ENCODE measurements around the gene CSNK2A2. TPM values are rescaled to one million over a fixed set of nuclear protein-coding genes. Genes with fewer than 3 reads are reported as not detected.

Gene CSNK2A2
- total and polyA plus RNA-seq, 9 of the 15 experiments (the other 6 are each of a cell fraction or from before 2014, with no cell fraction given): 20.8 to 109 (median 44.7) TPM

GRCh38 chr16:58119509-58119845, 78.4 kb downstream of the CSNK2A2 start:
- POLR2A ChIA-PET: interaction anchor here (1.2 kb wide), 3 partner anchors 8 to 87 kb away, joined by 4 to 5 read pairs (median 5); partner anchors contain the start of gene CFAP20
- in situ Hi-C loops (cut with MboI) (loop anchor here (5.0 kb wide), 1 partner anchor 87 kb away; no protein-coding TSS in a partner anchor), intact Hi-C loops (cut with micrococcal nuclease) (no loop called here)
- no peak overlapping the region for H3K27ac ChIP-seq (ENCODE audit: extremely low read depth, low read depth, low read length)
- 85% methylated on average over 7 of the region's 8 CpGs for whole genome bisulfite sequencing (ENCODE audit: insufficient coverage, low coverage, missing lambda C conversion rate)
- no peaks in the 10 kb centered on the region for H3K27me3 ChIP-seq (ENCODE audit: control insufficient read depth in 2 of 2, insufficient read depth in 2 of 2, low read length in 2 of 2)
- H4K20me1 ChIP-seq (replicated peaks; ENCODE audit: control insufficient read depth, insufficient read depth, low read length): peaks cover 8% of the 10 kb centered on the region; the same call in 1 of the 2 replicates
- ATAC-seq (no peak), DNase-seq (ENCODE audit: extremely low read depth in 1 of 4, low spot score in 3 of 4) (no peak), FAIRE-seq (no peak)
- no peak overlapping the region for H2AFZ ChIP-seq (ENCODE audit: low read depth, low read length)
- H3K79me2 ChIP-seq (ENCODE audit: control insufficient read depth, insufficient read depth, low read length): peaks cover 77% of the 10 kb centered on the region
- peaks cover 30% of the 10 kb centered on the region for H3K36me3 ChIP-seq (ENCODE audit: control insufficient read depth, insufficient read depth, low read length)
- H3K9me3 ChIP-seq (replicated peaks; ENCODE audit: control insufficient read depth, insufficient read depth, low read depth, low read length): no peaks in the 10 kb centered on the region
- CTCF ChIA-PET (ENCODE audit: low intra/inter-chr PET ratio): no interaction called here
- H3K9me1 ChIP-seq (ENCODE audit: control insufficient read depth, insufficient read depth, low read length): no peaks in the 10 kb centered on the region
- H3K9ac ChIP-seq (ENCODE audit: insufficient read depth in 1 of 2, low read depth in 2 of 2, low read length in 2 of 2): no peak overlapping the region
- no TSS peak for BruUV-seq (replicated peaks)
- no peak overlapping the region for H3K4me3 ChIP-seq
- no peak overlapping the region for H3K4me2 ChIP-seq (ENCODE audit: insufficient read depth, low read length)
- H3K4me1 ChIP-seq (replicated peaks in 1 of 2; ENCODE audit: control insufficient read depth in 2 of 2, insufficient read depth in 2 of 2, low read length in 2 of 2): peaks cover 11 to 29% of the 10 kb centered on the region in 2 experiments; a peak in 4 of 5 replicates
- TF ChIP-seq KDM5B (IDR thresholded peaks at IDR 0.05; ENCODE audit: insufficient replicate concordance, low read depth, low read length) (no peak), PRDM10 (IDR thresholded peaks at IDR 0.05; ENCODE audit: partially characterized antibody) (no peak), HNRNPK (IDR thresholded peaks at IDR 0.05; ENCODE audit: low read depth, low read length, poor library complexity, severe bottlenecking) (no peak), RBM22 (IDR thresholded peaks at IDR 0.05; ENCODE audit: low read depth, low read length, poor library complexity, severe bottlenecking) (no peak), TAL1 (IDR thresholded peaks at IDR 0.05) (no peak), CEBPZ (IDR thresholded peaks at IDR 0.05; ENCODE audit: borderline replicate concordance, low read depth, low read length) (no peak)

Data from K562 (cell line).